Transverse colon (tissue), 4 donors: ENCODE measurements around the gene DNAJC24.

Experiments used
- CTCF ChIP-seq, 5 experiments: fragments of 200-600 bp in 3 of 5; fragments of 450-650 bp in 2 of 5; sonication (generic) in 3 of 5; IDR thresholded peaks; 1 replicate in 2 of 5; 2 replicates in 3 of 5; pipeline ENCODE4 v1.5.1; 2016 to 2017; ENCODE audit warnings: antibody characterized with exemption in 5 of 5, inconsistent platforms in 3 of 5, mild to moderate bottlenecking in 2 of 5, moderate library complexity in 1 of 5
- EP300 ChIP-seq: sonication (generic); formaldehyde crosslinking; IDR thresholded peaks from one replicate; pipeline ENCODE4 v1.6.1; 2017; ENCODE audit warnings: antibody characterized with exemption, low read depth
- POLR2A ChIP-seq: fragments of 450-650 bp; IDR thresholded peaks from one replicate; pipeline ENCODE4 v1.6.1; 2016; ENCODE audit warnings: antibody characterized with exemption, mild to moderate bottlenecking, moderate library complexity
- POLR2AphosphoS5 ChIP-seq, 3 donors: sonication (generic); formaldehyde crosslinking; IDR thresholded peaks; one replicate each; pipeline ENCODE4 v1.6.1; 2016; ENCODE audit warnings: antibody characterized with exemption in 3 of 3

DNA sequence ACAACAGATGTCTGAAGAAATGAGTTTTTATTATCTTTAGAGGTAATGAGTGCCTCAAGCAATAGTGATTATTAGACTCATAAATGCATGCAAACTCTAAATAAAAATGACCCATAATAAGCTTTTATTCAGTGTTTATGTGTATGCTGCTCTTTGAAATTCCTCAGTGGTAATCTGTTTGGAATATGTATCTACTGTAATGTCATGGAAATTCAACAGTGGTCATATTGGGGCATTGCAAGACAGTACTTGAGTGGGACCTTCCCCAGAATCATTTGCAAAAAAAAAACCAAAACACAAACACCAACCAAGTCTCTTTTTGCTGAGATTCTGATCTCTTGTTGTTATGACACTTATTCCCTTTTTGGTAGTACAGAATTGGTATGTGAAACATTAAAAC lies 35.0 kb downstream of the DNAJC24 start:
- no peak for TF ChIP-seq POLR2AphosphoS5 (IDR thresholded peaks at IDR 0.05)
- TF ChIP-seq CTCF (IDR thresholded peaks at IDR 0.05), result no peak
- no peak for TF ChIP-seq EP300
- no peak for TF ChIP-seq POLR2A
